BE2C (cell line): ENCODE data around the gene EEIG2.
"Not testable (repeated sequence)": the region's sequence is repeated elsewhere in the genome, so short reads cannot be mapped to it uniquely, and the experiment has no call there.

Experiments
- DNase-seq: peaks from one replicate; pipeline ENCODE4 v3.0.0-alpha.2; 2020
- H3K27me3 ChIP-seq: fragments of 250-450 bp; sonication (Bioruptor Pico); 2 replicates; pipeline ENCODE4 v1.5.1; 2020; ENCODE audit warnings: mild to moderate bottlenecking
- H3K36me3 ChIP-seq: fragments of 250-450 bp; sonication (Bioruptor Pico); 2 replicates; pipeline ENCODE4 v1.5.1; 2020; ENCODE audit warnings: mild to moderate bottlenecking
- H3K4me1 ChIP-seq: fragments of 250-450 bp; sonication (Bioruptor Pico); 2 replicates; pipeline ENCODE4 v1.5.1; 2020
- H3K4me3 ChIP-seq: 2 replicates; pipeline ENCODE4 v1.5.1; 2011; ENCODE audit warnings: low read depth, low read length
- H3K9me3 ChIP-seq: fragments of 250-450 bp; sonication (Bioruptor Pico); 2 replicates; pipeline ENCODE4 v1.5.1; 2020
- TF ChIP-seq, protein P1 (sequence below): IDR thresholded peaks from 2 replicates; pipeline ENCODE4 v1.5.1; 2012; ENCODE audit warnings: mild to moderate bottlenecking, low read depth, low read length

The EEIG2 gene

DNA sequence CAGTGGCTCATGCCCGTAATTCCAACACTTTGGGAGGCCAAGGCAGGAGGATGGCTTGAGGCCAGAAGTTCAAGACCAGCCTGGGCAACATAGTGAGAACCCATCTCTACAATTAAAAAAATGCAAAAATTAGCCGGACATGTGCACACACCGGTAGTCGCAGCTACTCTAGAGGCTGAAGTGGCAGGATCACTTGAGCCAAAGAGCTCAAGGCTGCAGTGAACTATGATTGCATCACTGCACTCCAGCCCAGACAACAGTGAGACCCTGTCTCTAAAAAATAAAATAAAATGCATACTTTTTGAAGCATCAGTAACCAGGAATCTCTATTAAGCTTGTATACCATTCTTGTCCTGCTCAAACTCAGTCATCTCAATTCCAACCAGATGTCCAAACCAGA, 27.2 kb upstream of the EEIG2 start:
- no peak for DNase-seq
- H3K9me3 ChIP-seq, result 0 out of 2 replicates have a peak, but pooled peaks cover 2% of the 10 kb centered on the region
- TF ChIP-seq, protein P1, sequence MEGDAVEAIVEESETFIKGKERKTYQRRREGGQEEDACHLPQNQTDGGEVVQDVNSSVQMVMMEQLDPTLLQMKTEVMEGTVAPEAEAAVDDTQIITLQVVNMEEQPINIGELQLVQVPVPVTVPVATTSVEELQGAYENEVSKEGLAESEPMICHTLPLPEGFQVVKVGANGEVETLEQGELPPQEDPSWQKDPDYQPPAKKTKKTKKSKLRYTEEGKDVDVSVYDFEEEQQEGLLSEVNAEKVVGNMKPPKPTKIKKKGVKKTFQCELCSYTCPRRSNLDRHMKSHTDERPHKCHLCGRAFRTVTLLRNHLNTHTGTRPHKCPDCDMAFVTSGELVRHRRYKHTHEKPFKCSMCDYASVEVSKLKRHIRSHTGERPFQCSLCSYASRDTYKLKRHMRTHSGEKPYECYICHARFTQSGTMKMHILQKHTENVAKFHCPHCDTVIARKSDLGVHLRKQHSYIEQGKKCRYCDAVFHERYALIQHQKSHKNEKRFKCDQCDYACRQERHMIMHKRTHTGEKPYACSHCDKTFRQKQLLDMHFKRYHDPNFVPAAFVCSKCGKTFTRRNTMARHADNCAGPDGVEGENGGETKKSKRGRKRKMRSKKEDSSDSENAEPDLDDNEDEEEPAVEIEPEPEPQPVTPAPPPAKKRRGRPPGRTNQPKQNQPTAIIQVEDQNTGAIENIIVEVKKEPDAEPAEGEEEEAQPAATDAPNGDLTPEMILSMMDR, result no peak
- H3K36me3 ChIP-seq, result no peaks in the 10 kb centered on the region
- H3K4me3 ChIP-seq, result no peak overlapping the region
- no peaks in the 10 kb centered on the region for H3K4me1 ChIP-seq
- H3K27me3 ChIP-seq, result peaks cover 9% of the 10 kb centered on the region

DNA sequence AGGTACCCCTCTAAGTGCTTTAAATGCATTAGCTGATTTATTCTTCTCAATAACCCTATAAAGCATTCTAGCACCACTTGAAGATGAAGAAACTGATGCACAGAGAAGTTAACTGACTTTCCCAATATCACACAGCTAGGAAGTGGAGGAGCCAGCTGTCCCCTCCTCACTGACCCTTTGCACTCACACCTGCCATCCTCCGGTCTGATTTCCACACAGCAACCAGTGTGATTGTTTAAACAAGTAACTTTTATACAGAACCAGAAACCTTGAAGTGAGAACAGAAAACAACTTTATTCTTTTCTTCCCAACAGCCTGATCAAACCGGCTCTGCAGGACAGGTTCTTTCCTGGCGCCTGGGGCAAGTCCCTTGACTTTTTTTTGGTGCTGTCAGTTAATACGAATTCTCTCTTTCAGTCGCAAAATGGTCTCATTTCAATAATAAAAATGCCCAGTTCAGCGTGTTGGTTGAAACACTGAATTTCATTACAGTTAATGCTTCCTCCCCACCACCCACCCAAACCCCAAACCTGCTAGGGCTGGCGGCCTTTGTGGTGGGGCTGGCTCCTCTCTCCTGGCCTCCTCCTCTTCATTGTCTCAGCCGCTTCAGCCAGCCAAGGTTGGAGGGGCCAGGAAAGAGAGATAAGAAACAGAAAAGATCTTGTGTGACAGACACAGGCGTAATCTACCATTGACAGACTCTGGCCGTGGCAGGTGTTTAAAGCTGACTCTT, 26.4 kb upstream of the EEIG2 start:
- Histone ChIP-seq H3K4me3 (no peak overlapping the region), H3K4me1 (no peaks in the 10 kb centered on the region), H3K27me3 (peaks cover 9% of the 10 kb centered on the region), H3K36me3 (no peaks in the 10 kb centered on the region), H3K9me3 (no peaks in the 10 kb centered on the region)
- TF ChIP-seq, protein P1, result no peak
- DNase-seq, result no peak

DNA sequence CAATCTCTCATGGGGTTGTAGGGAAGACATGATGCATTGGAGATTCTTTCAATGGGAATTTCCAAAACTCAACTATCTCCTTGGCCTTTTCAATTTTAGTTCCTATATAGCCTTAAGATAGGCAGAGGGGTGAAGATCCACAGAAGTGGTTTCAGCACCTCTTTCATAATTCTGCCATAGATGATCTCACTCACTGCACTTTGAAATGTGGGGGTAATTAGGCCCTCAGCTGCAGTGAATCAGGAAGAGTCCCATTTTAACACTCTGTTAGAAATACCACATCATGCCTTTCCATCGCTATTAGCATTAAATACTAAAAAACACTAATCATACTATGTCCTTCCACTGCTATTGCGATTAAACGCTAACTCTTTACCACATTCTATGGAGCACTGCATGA, 25.1 kb upstream of the EEIG2 start:
- Histone ChIP-seq H3K27me3 (peaks cover 9% of the 10 kb centered on the region), H3K4me3 (no peak overlapping the region), H3K36me3 (no peaks in the 10 kb centered on the region), H3K4me1 (no peaks in the 10 kb centered on the region), H3K9me3 (no peaks in the 10 kb centered on the region)
- DNase-seq, result no peak
- TF ChIP-seq, protein P1, result no peak

DNA sequence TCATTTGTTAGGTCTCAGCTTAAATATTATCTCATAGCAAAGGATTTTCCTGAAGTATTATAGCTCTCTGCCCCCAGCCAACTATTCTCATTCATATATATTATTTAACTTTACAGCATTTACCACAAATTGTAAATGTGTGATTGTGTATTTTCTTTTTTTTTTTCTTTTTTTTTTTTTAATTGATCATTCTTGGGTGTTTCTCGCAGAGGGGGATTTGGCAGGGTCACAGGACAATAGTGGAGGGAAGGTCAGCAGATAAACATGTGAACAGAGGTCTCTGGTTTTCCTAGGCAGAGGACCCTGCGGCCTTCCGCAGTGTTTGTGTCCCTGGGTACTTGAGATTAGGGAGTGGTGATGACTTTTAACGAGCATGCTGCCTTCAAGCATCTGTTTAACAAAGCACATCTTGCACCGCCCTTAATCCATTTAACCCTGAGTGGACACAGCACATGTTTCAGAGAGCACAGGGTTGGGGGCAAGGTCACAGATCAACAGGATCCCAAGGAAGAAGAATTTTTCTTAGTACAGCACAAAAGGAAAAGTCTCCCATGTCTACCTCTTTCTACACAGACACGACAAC, 24.5 kb upstream of the EEIG2 start:
- not testable (repeated sequence) for H3K27me3 ChIP-seq, H3K36me3 ChIP-seq, H3K4me3 ChIP-seq, H3K4me1 ChIP-seq, DNase-seq, H3K9me3 ChIP-seq

DNA sequence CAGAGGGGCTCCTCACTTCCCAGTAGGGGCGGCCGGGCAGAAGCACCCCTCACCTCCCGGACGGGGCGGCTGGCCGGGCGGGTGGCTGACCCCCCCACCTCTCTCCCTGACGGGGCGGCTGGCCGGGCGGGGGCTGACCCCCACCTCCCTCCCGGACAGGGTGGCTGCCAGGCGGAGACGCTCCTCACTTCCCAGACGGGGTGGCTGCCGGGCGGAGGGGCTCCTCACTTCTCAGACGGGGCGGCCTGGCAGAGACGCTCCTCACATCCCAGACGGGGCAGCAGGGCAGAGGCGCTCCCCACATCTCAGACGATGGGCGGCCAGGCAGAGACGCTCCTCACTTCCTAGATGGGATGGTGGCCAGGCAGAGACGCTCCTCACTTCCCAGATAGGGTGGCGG, 23.9 kb upstream of the EEIG2 start:
- DNase-seq, H3K9me3 ChIP-seq, H3K36me3 ChIP-seq, H3K4me3 ChIP-seq, H3K27me3 ChIP-seq, H3K4me1 ChIP-seq: not testable (repeated sequence)

DNA sequence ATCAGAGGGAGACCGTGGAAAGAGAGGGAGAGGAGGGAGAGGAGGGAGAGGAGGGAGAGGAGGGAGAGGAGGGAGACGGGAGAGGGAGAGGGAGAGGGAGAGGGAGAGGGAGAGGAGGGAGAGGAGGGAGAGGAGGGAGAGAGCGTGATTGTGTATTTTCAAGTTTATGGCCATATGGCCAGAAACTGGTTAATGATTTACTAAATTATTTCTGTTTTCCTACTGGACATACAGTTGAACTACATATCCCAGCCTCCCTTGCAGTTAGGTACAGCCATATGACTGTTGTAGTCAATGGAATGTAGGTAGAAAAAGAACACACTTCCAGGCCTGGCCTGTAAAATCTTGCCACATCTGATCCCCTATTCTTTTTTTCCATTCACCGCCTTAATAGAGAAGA, 23.1 kb upstream of the EEIG2 start:
- H3K36me3 ChIP-seq, H3K4me3 ChIP-seq, H3K4me1 ChIP-seq, H3K9me3 ChIP-seq, DNase-seq, H3K27me3 ChIP-seq: not testable (repeated sequence)

DNA sequence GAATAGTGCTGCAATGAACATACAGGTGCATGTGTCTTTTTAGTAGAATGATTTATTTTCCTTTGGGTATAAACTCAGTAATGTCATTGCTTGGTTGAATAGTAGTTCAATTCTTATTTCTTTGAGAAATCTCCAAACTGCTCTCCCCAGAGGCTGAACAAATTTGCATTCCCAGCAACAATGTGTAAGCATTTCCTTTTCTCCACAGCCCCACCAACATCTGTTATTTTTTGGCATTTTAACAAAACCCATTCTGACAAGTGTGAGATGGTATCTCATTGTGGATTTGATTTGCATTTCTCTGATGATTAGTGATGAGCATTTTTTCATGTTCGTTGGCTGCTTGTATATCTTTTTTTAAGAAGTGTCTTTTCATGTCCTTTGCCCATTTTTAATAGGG, 21.9 kb upstream of the EEIG2 start:
- no peak overlapping the region for H3K4me3 ChIP-seq
- H3K36me3 ChIP-seq, result no peaks in the 10 kb centered on the region
- no peak for DNase-seq
- TF ChIP-seq, protein P1, result no peak
- H3K27me3 ChIP-seq, result no peaks in the 10 kb centered on the region; the same call in 1 of the 2 replicates
- H3K9me3 ChIP-seq, result no peaks in the 10 kb centered on the region
- H3K4me1 ChIP-seq, result no peaks in the 10 kb centered on the region

DNA sequence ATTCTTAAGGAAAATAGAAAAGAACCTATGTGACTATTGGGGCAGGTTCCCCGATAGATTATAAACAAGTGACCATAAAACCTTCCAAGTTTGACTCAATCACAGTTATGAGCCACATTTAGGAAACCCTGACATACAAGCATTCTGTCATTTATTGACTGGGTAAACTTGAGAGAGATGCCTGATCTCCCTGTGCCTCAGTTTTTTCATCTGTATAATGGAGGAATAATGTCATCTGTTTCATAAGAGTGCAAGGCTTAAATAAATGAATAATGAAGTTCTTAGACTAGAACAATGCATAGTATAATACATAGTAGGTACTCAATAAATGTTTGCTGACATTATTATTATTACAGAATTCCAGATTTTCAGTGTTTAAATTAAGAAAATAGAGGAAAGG, 18.9 kb upstream of the EEIG2 start:
- no peak overlapping the region for H3K4me3 ChIP-seq
- H3K36me3 ChIP-seq, result no peaks in the 10 kb centered on the region
- no peaks in the 10 kb centered on the region for H3K4me1 ChIP-seq
- TF ChIP-seq, protein P1, result no peak
- H3K27me3 ChIP-seq, result peaks cover 7% of the 10 kb centered on the region; the same call in 1 of the 2 replicates
- no peaks in the 10 kb centered on the region for H3K9me3 ChIP-seq
- no peak for DNase-seq
